ENCODE measurements around the gene IFNGR1. TPM values are rescaled to one million over a fixed set of nuclear protein-coding genes. Genes with fewer than 3 reads are reported as not detected.
"Not testable (repeated sequence)": the region's sequence is repeated elsewhere in the genome, so short reads cannot be mapped to it uniquely, and the experiment has no call there.

Gene IFNGR1
- total RNA-seq, 1 donor from 2014 or later: 148 TPM

GRCh38 chr6:137236581-137237355, 17.6 kb upstream of the IFNGR1 start:
- no peak for DNase-seq (ENCODE audit: low spot score)

- DNase-seq (ENCODE audit: low spot score): no peak
These were observed 16.5 kb upstream of the IFNGR1 start for GRCh38 chr6:137235686-137236085.

- DNase-seq (ENCODE audit: low spot score): no peak
These were observed 15.0 kb upstream of the IFNGR1 start for GRCh38 chr6:137233911-137234863.

- DNase-seq (ENCODE audit: low spot score): no peak
These were observed 12.7 kb upstream of the IFNGR1 start for GRCh38 chr6:137231895-137232294.

- no peak for DNase-seq (ENCODE audit: low spot score)
These were observed 11.9 kb upstream of the IFNGR1 start for GRCh38 chr6:137230956-137231555.

- DNase-seq (ENCODE audit: low spot score): no peak
These were observed 11.4 kb upstream of the IFNGR1 start for GRCh38 chr6:137230547-137230946.

- DNase-seq (ENCODE audit: low spot score): no peak
These were observed 10.0 kb upstream of the IFNGR1 start for GRCh38 chr6:137229075-137229759.

- DNase-seq (ENCODE audit: low spot score): no peak
These were observed 8.7 kb upstream of the IFNGR1 start for GRCh38 chr6:137227871-137228302.

GRCh38 chr6:137226697-137227096, 7.5 kb upstream of the IFNGR1 start:
- DNase-seq (ENCODE audit: low spot score): no peak

GRCh38 chr6:137224799-137225198, 5.6 kb upstream of the IFNGR1 start:
- DNase-seq (ENCODE audit: low spot score): no peak

GRCh38 chr6:137223370-137224131, 4.4 kb upstream of the IFNGR1 start:
- DNase-seq (ENCODE audit: low spot score): no peak

- no peak for DNase-seq (ENCODE audit: low spot score)
These were observed 3.2 kb upstream of the IFNGR1 start for GRCh38 chr6:137222381-137222780.

- no peak for DNase-seq (ENCODE audit: low spot score)
These were observed 573 bp upstream of the IFNGR1 start for GRCh38 chr6:137219664-137220252.

GRCh38 chr6:137218473-137218916, 690 bp downstream of the IFNGR1 start:
- DNase-seq (ENCODE audit: low spot score): no peak

- DNase-seq (ENCODE audit: low spot score): no peak
These were observed 1.2 kb downstream of the IFNGR1 start for GRCh38 chr6:137217801-137218472.

- DNase-seq (ENCODE audit: low spot score): no peak
These were observed 2.2 kb downstream of the IFNGR1 start for GRCh38 chr6:137216875-137217553.

GRCh38 chr6:137216106-137216505, 3.1 kb downstream of the IFNGR1 start:
- DNase-seq (ENCODE audit: low spot score): no peak

- DNase-seq (ENCODE audit: low spot score): not testable (repeated sequence)
These were observed 3.6 kb downstream of the IFNGR1 start for GRCh38 chr6:137215630-137216029.

GRCh38 chr6:137214931-137215330, 4.3 kb downstream of the IFNGR1 start:
- DNase-seq (ENCODE audit: low spot score): no peak

All from mesenteric fat pad (tissue), 1 donor.